Liver (tissue), 10 donors: ENCODE measurements around the gene TYW1. TPM values are rescaled to one million over a fixed set of nuclear protein-coding genes. Genes with fewer than 3 reads are reported as not detected.
"Not testable (repeated sequence)": the region's sequence is repeated elsewhere in the genome, so short reads cannot be mapped to it uniquely, and the experiment has no call there.

Experiments used
- DNase-seq: peaks from one replicate; pipeline ENCODE4 v3.0.0-alpha.2; 2017; ENCODE audit warnings: low spot score
- H3K27ac ChIP-seq, 2 donors: one replicate each; pipeline ENCODE4 v1.7.0; 2013; ENCODE audit warnings: inconsistent platforms in 2 of 2, low read length in 2 of 2, control low read depth in 1 of 2, low read depth in 1 of 2, mild to moderate bottlenecking in 1 of 2
- H3K27me3 ChIP-seq, 4 donors: one replicate each; pipeline versions ENCODE4 v1.6.1 to v1.7.0; 2013; ENCODE audit warnings: low read length in 3 of 4, inconsistent platforms in 1 of 4, mild to moderate bottlenecking in 1 of 4, moderate library complexity in 1 of 4; ENCODE audit not compliant: control insufficient read depth in 4 of 4, insufficient read depth in 4 of 4
- H3K36me3 ChIP-seq, 4 donors: one replicate each; pipeline versions ENCODE4 v1.6.1 to v1.7.0; 2013; ENCODE audit warnings: low read length in 3 of 4, mild to moderate bottlenecking in 3 of 4, low read depth in 1 of 4, moderate library complexity in 1 of 4; ENCODE audit not compliant: control insufficient read depth in 4 of 4, insufficient read depth in 3 of 4
- H3K4me1 ChIP-seq, 4 donors: one replicate each; pipeline versions ENCODE4 v1.6.1 to v1.7.0; 2013; ENCODE audit warnings: low read length in 3 of 4, mild to moderate bottlenecking in 3 of 4, moderate library complexity in 1 of 4; ENCODE audit not compliant: control insufficient read depth in 4 of 4, insufficient read depth in 4 of 4
- H3K4me3 ChIP-seq, 3 donors: one replicate each; pipeline versions ENCODE4 v1.6.1 to v1.7.0; 2013; ENCODE audit warnings: low read length in 3 of 3, control low read depth in 1 of 3, low read depth in 1 of 3, mild to moderate bottlenecking in 1 of 3
- H3K9ac ChIP-seq, 2 donors: one replicate each; pipeline ENCODE4 v1.7.0; 2013; ENCODE audit warnings: low read length in 2 of 2, mild to moderate bottlenecking in 2 of 2, moderate library complexity in 2 of 2, control low read depth in 1 of 2, low read depth in 1 of 2
- H3K9me3 ChIP-seq, 4 donors: one replicate each; pipeline versions ENCODE4 v1.6.1 to v1.7.0; 2013; ENCODE audit warnings: low read length in 3 of 4; ENCODE audit not compliant: control insufficient read depth in 4 of 4
- FOXA1 ChIP-seq: IDR thresholded peaks from 2 replicates; pipeline ENCODE4 v1.6.1; 2016; ENCODE audit warnings: antibody characterized with exemption
- HNF4A ChIP-seq, 2 donors: conservative IDR thresholded peaks; 2 replicates each; pipeline ENCODE4 v1.6.1; 2016; ENCODE audit warnings: antibody characterized with exemption in 2 of 2, mild to moderate bottlenecking in 2 of 2
- JUND ChIP-seq, 2 donors: IDR thresholded peaks; 2 replicates each; pipeline ENCODE4 v1.6.1; 2016; ENCODE audit warnings: antibody characterized with exemption in 2 of 2
- NR2F2 ChIP-seq: IDR thresholded peaks from 2 replicates; pipeline ENCODE4 v1.6.1; 2016; ENCODE audit warnings: antibody characterized with exemption
- RAD21 ChIP-seq, 2 donors: IDR thresholded peaks; 2 replicates each; pipeline ENCODE4 v1.6.1; 2016; ENCODE audit warnings: antibody characterized with exemption in 2 of 2, mild to moderate bottlenecking in 2 of 2
- SP1 ChIP-seq: IDR thresholded peaks from 2 replicates; pipeline ENCODE4 v1.6.1; 2018; ENCODE audit warnings: antibody characterized with exemption, mild to moderate bottlenecking
- YY1 ChIP-seq: IDR thresholded peaks from 2 replicates; pipeline ENCODE4 v1.6.1; 2016; ENCODE audit warnings: antibody characterized with exemption, mild to moderate bottlenecking
- ZBTB33 ChIP-seq: IDR thresholded peaks from 2 replicates; pipeline ENCODE4 v1.6.1; 2016; ENCODE audit warnings: antibody characterized with exemption
- WGBS: extraction: QIAGEN DNeasy Blood & Tissue Kit; methylation state at CpG from one replicate; pipeline ENCODE4 v1.1.7; 2013; 5-methylcytosine and 5-hydroxymethylcytosine counted together
- polyA plus RNA-seq, 2 donors: library from polyadenylated mRNA; stranded (reverse) in 1 of 2; unstranded in 1 of 2; fragments of 200-250 nt in 1 of 2; fragments of >200 nt in 1 of 2; fragmentation: Nextera tagmentation in 1 of 2; extraction: Ambion mirVana in 1 of 2; gene quantifications; one replicate each; pipeline versions ENCODE4 v1.2.1 to v1.2.3, GENCODE V29; 2013 to 2015
- small RNA-seq: library from RNA; depleted of rRNA; stranded (forward); fragments of <200 nt; gene quantifications from one replicate; pipeline ENCODE3, GENCODE V24; 2014
- total RNA-seq, 2 donors: library from RNA; depleted of rRNA; stranded (reverse); fragments of >200 nt; gene quantifications; one replicate each; pipeline ENCODE4 v1.2.3, GENCODE V29; 2014
- TF ChIP-seq, protein P1 (sequence below): IDR thresholded peaks from 2 replicates; pipeline ENCODE4 v1.6.1; 2016; ENCODE audit warnings: antibody characterized with exemption, mild to moderate bottlenecking
- donor health status: healthy.
- donor health status: healthy.
- donor health status: healthy.
- donor health status: healthy.
- donor health status: healthy.

Gene TYW1
- total and polyA plus RNA-seq, 4 donors = 6.7 to 16.6 (median 9.9) TPM

DNA sequence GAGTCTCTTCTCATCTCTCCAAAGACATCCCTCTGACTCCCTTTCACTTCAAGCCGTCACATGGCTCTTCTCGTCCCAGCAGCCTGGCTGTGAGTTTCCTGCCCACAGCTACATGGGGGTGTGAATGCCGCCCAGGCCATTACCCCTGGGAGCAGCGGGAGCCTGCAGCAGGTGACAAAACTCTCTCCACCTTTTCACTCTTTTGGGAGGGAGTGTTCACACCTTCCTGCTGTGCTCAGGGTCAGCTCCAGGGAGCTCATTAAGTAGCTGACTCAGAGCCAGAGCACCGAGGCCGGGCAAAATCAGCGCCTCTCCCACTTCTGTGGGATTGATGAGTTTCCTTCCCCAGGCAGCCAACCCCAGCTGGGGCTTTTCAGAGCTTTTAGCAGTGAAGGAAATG, 271.3 kb downstream of the TYW1 start:
- no peak for TF ChIP-seq SP1
- TF ChIP-seq YY1 = no peak
- TF ChIP-seq HNF4A (conservative IDR thresholded peaks at IDR 0.05) = no peak
- no peak for TF ChIP-seq FOXA1
- no peak for TF ChIP-seq JUND (IDR thresholded peaks at IDR 0.05)
- TF ChIP-seq NR2F2 = no peak
- TF ChIP-seq RAD21 (IDR thresholded peaks at IDR 0.05) = no peak
- TF ChIP-seq, protein P1, sequence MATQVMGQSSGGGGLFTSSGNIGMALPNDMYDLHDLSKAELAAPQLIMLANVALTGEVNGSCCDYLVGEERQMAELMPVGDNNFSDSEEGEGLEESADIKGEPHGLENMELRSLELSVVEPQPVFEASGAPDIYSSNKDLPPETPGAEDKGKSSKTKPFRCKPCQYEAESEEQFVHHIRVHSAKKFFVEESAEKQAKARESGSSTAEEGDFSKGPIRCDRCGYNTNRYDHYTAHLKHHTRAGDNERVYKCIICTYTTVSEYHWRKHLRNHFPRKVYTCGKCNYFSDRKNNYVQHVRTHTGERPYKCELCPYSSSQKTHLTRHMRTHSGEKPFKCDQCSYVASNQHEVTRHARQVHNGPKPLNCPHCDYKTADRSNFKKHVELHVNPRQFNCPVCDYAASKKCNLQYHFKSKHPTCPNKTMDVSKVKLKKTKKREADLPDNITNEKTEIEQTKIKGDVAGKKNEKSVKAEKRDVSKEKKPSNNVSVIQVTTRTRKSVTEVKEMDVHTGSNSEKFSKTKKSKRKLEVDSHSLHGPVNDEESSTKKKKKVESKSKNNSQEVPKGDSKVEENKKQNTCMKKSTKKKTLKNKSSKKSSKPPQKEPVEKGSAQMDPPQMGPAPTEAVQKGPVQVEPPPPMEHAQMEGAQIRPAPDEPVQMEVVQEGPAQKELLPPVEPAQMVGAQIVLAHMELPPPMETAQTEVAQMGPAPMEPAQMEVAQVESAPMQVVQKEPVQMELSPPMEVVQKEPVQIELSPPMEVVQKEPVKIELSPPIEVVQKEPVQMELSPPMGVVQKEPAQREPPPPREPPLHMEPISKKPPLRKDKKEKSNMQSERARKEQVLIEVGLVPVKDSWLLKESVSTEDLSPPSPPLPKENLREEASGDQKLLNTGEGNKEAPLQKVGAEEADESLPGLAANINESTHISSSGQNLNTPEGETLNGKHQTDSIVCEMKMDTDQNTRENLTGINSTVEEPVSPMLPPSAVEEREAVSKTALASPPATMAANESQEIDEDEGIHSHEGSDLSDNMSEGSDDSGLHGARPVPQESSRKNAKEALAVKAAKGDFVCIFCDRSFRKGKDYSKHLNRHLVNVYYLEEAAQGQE = no peak
- no peak for TF ChIP-seq ZBTB33
- 89% methylated on average over 7 of the region's 7 CpGs for WGBS
- no peak overlapping the region for H3K9ac ChIP-seq
- no peak for DNase-seq
- H3K4me1 ChIP-seq = no peaks in the 10 kb centered on the region
- H3K9me3 ChIP-seq = no peaks in the 10 kb centered on the region
- H3K4me3 ChIP-seq = no peak overlapping the region
- H3K27me3 ChIP-seq = no peaks in the 10 kb centered on the region
- H3K36me3 ChIP-seq = peaks cover 0 to 1% (median 0%) of the 10 kb centered on the region in 4 donors
- no peak overlapping the region for H3K27ac ChIP-seq

GRCh38 chr7:67269916-67270315, 273.3 kb downstream of the TYW1 start:
- H3K9me3 ChIP-seq, H3K27me3 ChIP-seq, DNase-seq, H3K4me3 ChIP-seq, H3K9ac ChIP-seq, H3K4me1 ChIP-seq, H3K27ac ChIP-seq, H3K36me3 ChIP-seq: not testable (repeated sequence)
- WGBS = 94% methylated on average over 2 of the region's 2 CpGs

Small RNA genes within 50 kb of the gene (small RNA-seq; reads per million reads assigned to genes)
- gene AC073089.1 (not detected), gene MIR4650-1 (not detected), gene RN7SL43P (not detected)

Other genes starting within 250 kb of the TYW1 start
- gene TMEM248, start 75.6 kb upstream of the TYW1 start, total RNA-seq = 10 to 100 TPM; 42.4 to 45.6 TPM
- gene TMEM248, start 75.6 kb upstream of the TYW1 start, polyA plus RNA-seq = 10 to 100 TPM; 31.4 to 40.9 TPM
- gene SBDS, start 1.2 kb upstream of the TYW1 start, total RNA-seq = 10 to 100 TPM; 34.1 to 56.6 TPM
- 10 to 100 TPM; 62.6 to 66.0 TPM for gene SBDS, start 1.2 kb upstream of the TYW1 start, polyA plus RNA-seq